SJCRH30 (cell line): Measurements from ENCODE around the gene ZNF213. TPM values are rescaled to one million over a fixed set of nuclear protein-coding genes. Genes with fewer than 3 reads are reported as not detected.
"Not testable (repeated sequence)": the region's sequence is repeated elsewhere in the genome, so short reads cannot be mapped to it uniquely, and the experiment has no call there.

Experiments
- DNase-seq, 2 experiments: peaks; one replicate each; pipeline ENCODE4 v3.0.0-alpha.2; 2015 to 2020
- H3K27ac ChIP-seq: fragments of 250-450 bp; sonication (Bioruptor Pico); 2 replicates; pipeline ENCODE4 v1.5.1; 2020; ENCODE audit warnings: mild to moderate bottlenecking, moderate library complexity
- H3K27me3 ChIP-seq: fragments of 250-450 bp; sonication (Bioruptor Pico); 2 replicates; pipeline ENCODE4 v1.5.1; 2020; ENCODE audit warnings: mild to moderate bottlenecking, moderate library complexity
- H3K36me3 ChIP-seq: fragments of 250-450 bp; sonication (Bioruptor Pico); 2 replicates; pipeline ENCODE4 v1.5.1; 2020; ENCODE audit warnings: mild to moderate bottlenecking, moderate library complexity
- H3K4me1 ChIP-seq: fragments of 250-450 bp; sonication (Bioruptor Pico); 2 replicates; pipeline ENCODE4 v1.5.1; 2020; ENCODE audit warnings: mild to moderate bottlenecking, moderate library complexity
- H3K4me3 ChIP-seq: fragments of 250-450 bp; sonication (Bioruptor Pico); 2 replicates; pipeline ENCODE4 v1.5.1; 2020; ENCODE audit warnings: mild to moderate bottlenecking, moderate library complexity
- H3K9me3 ChIP-seq: fragments of 250-450 bp; sonication (Bioruptor Pico); replicated peaks from 2 replicates; pipeline ENCODE4 v1.5.1; 2020; ENCODE audit warnings: mild to moderate bottlenecking, moderate library complexity
- total RNA-seq: library from RNA; depleted of rRNA; stranded (reverse); fragments of >200 nt; shearing (Covaris generic); gene quantifications from 2 replicates; pipeline ENCODE4 v1.2.3, GENCODE V29; 2014

ZNF213 gene
- total RNA-seq, 1 experiment from 2014 or later, result 2.5 TPM

DNA sequence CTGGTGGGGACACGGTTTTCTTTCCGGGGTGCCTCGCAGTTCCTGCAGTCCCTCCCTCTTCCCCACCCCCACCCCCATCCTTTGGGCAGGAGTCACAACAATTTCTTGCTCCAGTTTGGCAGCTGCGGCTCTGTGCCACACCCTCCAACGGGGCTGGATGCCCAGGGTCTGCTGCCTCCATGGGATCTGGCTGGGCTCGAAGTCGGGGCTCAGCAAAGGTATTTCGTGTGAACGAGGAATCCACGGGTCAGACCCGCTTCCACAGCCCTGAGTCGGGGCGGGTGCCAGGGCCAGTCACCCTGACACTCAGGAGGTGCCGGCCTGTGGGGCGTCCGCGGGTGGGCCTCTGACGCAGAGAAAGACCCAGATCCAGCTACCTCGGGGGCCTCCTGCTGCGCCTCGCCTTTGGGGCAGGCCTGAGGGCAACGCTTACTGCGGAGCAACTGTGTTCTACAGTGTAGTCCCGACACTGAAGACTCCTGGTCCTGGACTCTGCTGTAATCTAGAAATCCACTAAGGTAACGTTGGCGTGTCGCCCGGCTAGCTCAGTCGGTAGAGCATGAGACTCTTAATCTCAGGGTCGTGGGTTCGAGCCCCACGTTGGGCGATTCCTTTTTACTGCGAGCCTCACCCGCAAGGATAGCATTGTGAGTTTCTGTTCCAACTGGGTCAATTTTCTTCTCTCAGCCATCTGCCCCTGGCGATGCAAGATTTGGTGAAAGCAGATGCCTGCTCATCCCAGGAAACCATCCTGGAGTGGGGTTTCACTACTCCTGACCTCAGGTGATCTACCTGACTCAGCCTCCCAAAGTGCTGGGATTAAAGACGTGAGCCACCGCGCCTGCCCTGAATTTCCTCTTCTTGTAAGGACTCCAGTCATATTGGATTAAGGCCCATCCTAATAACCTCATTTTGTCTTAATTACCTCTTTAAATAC is 40.6 kb downstream of the ZNF213 start:
- Histone ChIP-seq H3K36me3 (no peaks in the 10 kb centered on the region), H3K4me3 (no peak overlapping the region), H3K27ac (no peak overlapping the region), H3K4me1 (peaks cover 6% of the 10 kb centered on the region), H3K9me3 (no peaks in the 10 kb centered on the region), H3K27me3 (no peaks in the 10 kb centered on the region)
- DNase-seq, result no peak

DNA sequence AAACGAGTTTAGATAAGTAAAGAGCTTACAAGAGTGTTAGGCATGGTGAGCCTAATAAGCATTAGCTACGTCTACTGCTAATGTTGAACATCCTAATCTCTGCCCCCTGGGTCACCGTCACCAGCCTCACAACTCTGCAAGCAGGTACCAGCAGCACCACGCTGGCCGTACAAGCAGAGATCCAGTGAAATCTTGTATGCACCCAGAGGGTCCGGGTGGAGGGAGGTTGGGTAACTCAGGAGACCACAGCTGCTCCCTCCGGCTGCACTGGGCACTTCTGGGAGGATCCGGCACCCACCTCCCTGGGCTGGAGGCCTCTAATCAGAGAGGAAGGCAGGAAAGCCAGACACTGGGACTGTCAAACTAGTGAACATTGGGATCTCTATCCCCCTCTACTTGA is 44.8 kb downstream of the ZNF213 start:
- H3K4me3 ChIP-seq, result no peak overlapping the region

DNA sequence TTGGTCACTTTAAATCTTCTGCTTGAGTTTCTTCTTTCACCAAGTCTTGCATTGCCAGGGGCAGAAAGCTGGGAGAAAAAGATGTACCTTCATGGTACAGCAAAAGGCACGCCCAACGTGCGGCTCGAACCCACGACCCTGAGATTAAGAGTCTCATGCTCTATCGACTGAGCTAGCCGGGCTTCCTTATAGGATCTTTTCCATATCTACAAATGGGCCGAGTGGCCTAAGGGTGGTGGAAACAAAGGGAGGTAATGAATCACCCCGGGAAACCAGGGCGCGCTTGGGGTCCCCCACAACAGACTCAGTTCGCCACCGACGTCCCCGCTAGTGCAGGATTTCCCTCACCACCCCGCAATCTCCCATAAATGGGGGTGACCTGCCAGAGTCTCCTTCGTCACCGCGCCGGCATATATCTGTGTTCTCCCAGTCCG is 45.6 kb downstream of the ZNF213 start:
- Histone ChIP-seq H3K27ac (no peak overlapping the region), H3K9me3 (no peaks in the 10 kb centered on the region), H3K4me3 (no peak overlapping the region), H3K27me3 (no peaks in the 10 kb centered on the region), H3K4me1 (no peaks in the 10 kb centered on the region), H3K36me3 (no peaks in the 10 kb centered on the region)
- DNase-seq, result no peak

More for the DNA sequence above, 44.8 kb downstream of the ZNF213 start:
- DNase-seq, result no peak
- H3K9me3 ChIP-seq, result no peaks in the 10 kb centered on the region
- H3K27me3 ChIP-seq, result no peaks in the 10 kb centered on the region
- H3K4me1 ChIP-seq, result no peaks in the 10 kb centered on the region
- no peak overlapping the region for H3K27ac ChIP-seq
- H3K36me3 ChIP-seq, result no peaks in the 10 kb centered on the region

DNA sequence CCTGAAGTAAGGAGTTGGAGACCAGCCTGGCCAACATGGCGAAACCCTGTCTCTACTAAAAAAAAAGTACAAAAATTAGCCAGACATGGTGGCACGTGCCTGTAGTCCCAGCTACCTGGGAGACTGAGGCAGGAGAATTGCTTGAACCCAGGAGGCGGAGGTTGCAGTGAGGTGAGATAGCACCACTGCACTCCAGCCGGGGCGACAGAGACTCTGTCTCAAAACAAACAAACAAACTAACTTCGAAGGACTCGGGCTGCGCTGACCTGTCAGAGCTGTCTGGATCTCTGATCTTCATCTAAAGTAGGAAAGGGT is 47.4 kb downstream of the ZNF213 start:
- not testable (repeated sequence) for H3K27ac ChIP-seq, H3K27me3 ChIP-seq, DNase-seq, H3K4me3 ChIP-seq, H3K9me3 ChIP-seq, H3K36me3 ChIP-seq, H3K4me1 ChIP-seq

DNA sequence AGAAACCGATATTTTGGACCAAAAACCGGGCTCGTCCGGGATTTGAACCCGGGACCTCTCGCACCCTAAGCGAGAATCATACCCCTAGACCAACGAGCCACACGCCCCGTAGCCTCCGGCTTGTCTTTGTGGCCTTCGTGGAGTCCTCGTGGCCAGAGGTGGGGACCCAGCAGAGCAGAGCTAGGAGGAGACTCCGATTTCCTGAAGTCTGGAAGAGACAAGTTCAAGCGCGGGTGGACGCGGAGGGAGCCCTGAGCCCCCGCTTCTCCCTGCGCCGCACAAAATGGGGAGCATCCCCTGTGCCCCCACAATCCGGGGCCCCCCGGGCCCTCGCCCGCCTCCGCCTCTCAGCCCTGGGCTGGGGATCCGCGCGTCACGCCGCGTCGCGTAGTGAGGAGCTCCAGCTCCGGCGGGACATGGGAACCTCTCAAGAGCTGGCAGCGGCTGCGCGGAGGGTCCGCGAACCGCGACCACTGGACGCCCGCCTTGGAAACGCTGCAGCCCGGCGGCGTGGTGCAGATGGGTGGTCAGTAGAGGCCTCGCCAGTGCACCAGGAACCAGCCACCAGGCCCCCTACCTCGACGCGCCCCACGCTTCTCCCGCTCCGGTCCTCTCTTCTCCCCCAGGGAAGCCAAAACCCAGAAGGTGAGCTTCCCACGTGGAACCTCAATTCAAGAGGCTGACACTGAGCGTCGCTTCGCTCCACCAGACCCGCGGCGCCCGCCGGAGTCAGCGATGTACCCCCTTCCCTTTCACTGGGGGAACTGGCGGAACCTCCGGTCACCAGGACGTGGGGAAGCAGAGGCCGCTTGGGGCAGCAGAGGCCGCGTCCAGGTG is 48.0 kb downstream of the ZNF213 start:
- H3K27ac ChIP-seq, result no peak overlapping the region
- DNase-seq, result peak in 1 of 2 experiments; percentile 50
- H3K36me3 ChIP-seq, result no peaks in the 10 kb centered on the region
- no peaks in the 10 kb centered on the region for H3K4me1 ChIP-seq
- no peaks in the 10 kb centered on the region for H3K9me3 ChIP-seq
- peak overlapping the region; percentile 56 for H3K4me3 ChIP-seq
- no peaks in the 10 kb centered on the region for H3K27me3 ChIP-seq

DNA sequence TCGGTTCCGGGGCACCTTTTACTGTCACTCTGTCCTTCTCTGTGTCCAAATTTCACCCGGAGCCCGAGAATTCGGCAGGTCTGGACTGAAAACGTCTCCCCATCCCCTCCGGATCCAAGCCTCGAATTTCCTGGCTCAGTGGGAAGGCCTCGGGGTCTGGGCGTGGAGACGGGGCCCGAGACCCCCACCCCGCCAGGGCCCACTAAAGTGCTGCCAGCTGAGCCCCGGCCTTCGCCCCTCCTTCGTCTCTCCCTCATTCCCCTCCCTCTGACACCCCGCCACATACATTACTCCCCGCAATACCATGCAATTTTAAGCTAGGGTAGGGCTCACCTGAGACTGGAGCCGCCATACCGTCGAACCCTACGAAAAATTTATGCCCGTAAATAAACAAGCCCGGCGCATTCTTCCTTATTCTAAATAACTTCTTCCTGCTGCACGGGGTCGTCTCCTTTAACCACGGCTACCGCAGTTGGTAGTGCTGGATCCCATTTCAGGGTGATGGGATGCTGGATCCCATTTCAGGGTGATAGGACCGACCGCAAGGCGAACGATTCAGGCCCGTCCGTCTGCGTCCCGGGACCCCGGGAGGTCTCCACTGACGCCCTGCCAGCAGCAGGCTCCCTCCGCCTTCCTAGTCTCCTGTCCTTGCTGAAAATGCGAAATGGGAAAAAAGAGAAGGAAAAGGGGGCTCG is 48.8 kb downstream of the ZNF213 start:
- DNase-seq, result no peak
- Histone ChIP-seq H3K36me3 (no peaks in the 10 kb centered on the region), H3K4me1 (no peaks in the 10 kb centered on the region), H3K9me3 (no peaks in the 10 kb centered on the region), H3K27me3 (no peaks in the 10 kb centered on the region), H3K27ac (no peak overlapping the region), H3K4me3 (peak overlapping the region; percentile 56)

DNA sequence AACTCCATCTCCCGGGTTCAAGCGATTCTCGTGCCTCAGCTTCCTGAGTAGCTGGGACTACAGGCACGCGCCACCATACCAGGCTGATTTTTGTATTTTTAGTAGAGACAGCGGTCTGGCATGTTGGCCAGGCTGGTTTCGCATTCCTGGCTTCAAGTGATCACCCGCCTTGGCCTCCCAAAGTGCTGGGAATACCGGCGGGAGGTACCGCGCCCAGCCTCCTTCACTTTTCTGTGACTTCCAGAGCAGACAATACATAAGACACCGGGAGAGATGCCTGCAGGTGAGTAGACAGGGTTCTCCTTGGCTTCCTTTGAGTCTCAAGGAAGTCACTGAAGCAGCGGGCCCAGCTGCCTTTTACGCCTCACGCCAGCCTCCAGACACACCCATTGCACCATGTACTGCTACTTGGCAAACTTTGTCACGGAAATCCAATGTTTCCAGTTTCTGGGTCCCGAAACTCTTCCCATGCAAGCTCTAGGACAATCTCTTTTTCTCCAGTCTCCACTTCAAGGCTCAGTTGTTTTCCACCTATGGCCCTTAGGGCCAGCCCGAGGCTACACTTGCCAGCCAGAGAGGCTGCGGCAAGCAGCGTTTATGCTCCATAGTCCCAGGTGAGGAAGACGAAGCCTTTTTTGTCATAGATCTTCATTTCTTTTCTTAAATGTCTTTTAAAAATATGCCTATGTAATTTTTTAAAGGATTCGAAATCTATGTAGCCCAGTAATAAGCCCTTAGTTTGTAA is 52.3 kb downstream of the ZNF213 start:
- Histone ChIP-seq H3K4me1 (no peaks in the 10 kb centered on the region), H3K36me3 (no peaks in the 10 kb centered on the region), H3K27me3 (no peaks in the 10 kb centered on the region), H3K27ac (no peak overlapping the region), H3K9me3 (no peaks in the 10 kb centered on the region), H3K4me3 (no peak overlapping the region)
- no peak for DNase-seq

DNA sequence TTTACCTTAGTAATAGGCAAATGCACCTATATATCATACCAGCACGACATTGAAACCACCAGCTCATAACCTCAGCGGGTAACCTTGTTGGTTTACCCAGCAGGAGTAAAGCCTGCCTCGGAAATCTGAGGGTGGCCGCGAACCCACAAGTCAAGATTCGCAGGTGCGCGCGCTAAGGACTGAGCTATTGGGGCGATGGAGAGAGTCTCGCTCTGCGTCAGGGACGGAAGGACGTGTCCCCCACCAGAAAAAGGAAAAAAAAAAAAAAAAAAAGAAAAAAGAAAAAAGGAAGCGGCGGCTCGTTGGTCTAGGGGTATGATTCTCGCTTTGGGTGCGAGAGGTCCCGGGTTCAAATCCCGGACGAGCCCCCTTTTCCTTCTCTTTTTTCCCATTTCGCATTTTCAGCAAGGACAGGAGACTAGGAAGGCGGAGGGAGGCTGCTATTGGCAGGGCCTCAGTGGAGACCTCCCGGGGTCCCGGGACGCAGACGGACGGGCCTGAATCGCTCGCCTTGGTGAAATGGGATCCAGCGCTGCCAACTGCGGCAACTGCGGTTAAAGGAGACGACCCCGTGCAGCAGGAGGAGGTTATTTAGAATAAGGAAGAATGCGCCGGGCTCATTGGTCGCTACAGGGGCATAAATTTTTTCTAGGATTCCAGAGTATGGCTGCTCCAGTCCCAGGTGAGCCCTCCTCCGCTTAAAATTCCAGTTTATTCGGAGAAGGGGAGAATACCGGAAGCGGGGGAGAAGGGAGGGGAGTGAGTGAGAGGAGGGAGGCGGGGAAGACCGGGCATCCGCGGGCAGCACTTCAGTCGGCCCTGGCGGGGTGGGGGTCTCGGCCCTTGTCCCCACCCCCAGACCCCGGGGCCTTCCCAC is 53.2 kb downstream of the ZNF213 start, which contains the start of gene OR1F1:
Gene OR1F1 (plus strand): TSS at position 407 of the 877 bp plus-strand sequence.
- Histone ChIP-seq H3K36me3 (no peaks in the 10 kb centered on the region), H3K4me1 (no peaks in the 10 kb centered on the region), H3K4me3 (peak within 1 kb of the TSS; percentile 77), H3K27me3 (no peaks in the 10 kb centered on the region), H3K27ac (peak within 1 kb of the TSS; percentile 2; the same call in 1 of the 2 replicates), H3K9me3 (no peaks in the 10 kb centered on the region)
- peak; percentile 74 to 79 for DNase-seq

DNA sequence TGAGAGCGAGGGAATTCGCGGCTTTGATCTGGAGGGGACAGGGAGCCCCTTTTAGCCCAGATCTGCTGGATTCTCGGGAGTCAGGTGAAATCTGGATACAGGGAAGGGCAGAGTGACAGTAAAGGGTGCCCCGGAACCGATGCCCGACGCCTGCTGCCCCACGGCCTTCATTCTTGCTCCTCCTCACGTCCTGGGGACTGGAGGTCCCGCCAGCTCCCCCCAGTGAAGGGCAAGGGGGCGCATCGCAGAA is 53.8 kb downstream of the ZNF213 start:
- no peak for DNase-seq
- no peaks in the 10 kb centered on the region for H3K4me1 ChIP-seq
- H3K36me3 ChIP-seq, result no peaks in the 10 kb centered on the region
- peak overlapping the region; percentile 2; the same call in 1 of the 2 replicates for H3K27ac ChIP-seq
- H3K4me3 ChIP-seq, result peak overlapping the region; percentile 77
- H3K27me3 ChIP-seq, result no peaks in the 10 kb centered on the region
- no peaks in the 10 kb centered on the region for H3K9me3 ChIP-seq

DNA sequence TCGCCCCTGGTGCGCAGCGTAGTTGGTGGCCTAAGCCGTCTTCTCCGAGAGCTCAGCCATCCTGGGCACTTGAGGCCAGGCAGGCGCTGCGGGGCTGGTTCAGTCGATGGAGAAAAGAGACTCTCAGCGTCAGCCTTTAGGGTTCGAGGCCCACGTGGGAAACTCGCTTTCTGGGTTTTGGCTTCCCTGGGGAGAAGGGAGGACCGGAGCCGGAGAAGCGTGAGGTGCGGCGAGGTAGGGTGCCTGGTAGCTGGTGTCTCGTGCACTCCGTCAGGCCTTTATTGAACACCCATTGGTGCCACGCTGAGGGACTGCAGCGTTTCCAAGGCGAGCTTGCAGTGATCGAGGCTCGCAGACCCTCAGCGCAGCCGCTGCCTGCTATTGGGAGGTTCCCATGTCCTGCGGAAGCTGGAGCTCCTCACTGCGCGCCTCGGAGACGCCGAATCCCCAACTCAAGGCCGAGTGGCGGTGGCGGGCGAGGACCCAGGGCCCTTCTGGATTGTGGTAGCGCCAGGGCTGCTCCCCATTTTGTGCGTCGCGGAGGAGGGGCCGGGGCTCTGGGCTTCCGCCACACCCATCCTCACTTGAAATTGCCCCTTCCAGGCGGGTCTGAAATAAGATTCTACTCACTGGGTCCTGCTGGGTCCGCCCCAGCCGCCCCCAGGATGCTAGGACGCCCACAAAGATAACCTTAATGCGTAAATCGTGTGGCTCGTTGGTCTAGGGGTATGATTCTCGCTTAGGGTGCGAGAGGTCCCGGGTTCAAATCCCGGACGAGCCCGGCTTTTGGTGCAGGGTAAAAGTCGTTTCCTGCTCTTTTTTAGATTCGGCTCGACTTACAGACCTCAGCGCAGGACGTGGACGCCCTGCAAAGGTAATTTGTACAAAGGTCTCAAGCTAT is 54.3 kb downstream of the ZNF213 start:
- DNase-seq, result peak; percentile 72 to 74
- Histone ChIP-seq H3K27me3 (no peaks in the 10 kb centered on the region), H3K9me3 (no peaks in the 10 kb centered on the region), H3K4me1 (no peaks in the 10 kb centered on the region), H3K4me3 (peak overlapping the region; percentile 77), H3K36me3 (no peaks in the 10 kb centered on the region), H3K27ac (peak overlapping the region; percentile 2; the same call in 1 of the 2 replicates)

DNA sequence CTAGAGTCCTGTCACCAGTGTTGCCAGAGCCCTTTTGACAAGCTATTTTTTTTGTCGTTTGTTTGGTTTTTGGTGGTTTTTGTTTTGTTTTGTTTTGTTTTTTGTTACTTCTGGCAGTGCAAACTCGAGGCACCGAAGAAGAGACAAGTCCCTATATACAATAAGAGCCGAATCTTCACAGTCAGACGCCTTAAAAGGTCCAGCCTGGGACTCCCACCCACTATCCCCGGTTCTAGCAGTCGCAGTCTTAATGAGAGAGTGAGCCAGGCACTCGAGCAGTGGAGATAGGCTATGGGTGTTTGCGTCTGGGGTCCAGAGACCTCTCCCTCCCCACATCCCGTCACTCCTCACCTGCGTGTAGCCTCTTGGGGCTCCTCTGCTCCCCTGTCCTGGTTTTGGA is 55.0 kb downstream of the ZNF213 start:
- Histone ChIP-seq H3K4me3 (peak overlapping the region; percentile 77), H3K27me3 (no peaks in the 10 kb centered on the region), H3K4me1 (no peaks in the 10 kb centered on the region), H3K36me3 (no peaks in the 10 kb centered on the region), H3K9me3 (no peaks in the 10 kb centered on the region), H3K27ac (no peak overlapping the region)
- no peak for DNase-seq

DNA sequence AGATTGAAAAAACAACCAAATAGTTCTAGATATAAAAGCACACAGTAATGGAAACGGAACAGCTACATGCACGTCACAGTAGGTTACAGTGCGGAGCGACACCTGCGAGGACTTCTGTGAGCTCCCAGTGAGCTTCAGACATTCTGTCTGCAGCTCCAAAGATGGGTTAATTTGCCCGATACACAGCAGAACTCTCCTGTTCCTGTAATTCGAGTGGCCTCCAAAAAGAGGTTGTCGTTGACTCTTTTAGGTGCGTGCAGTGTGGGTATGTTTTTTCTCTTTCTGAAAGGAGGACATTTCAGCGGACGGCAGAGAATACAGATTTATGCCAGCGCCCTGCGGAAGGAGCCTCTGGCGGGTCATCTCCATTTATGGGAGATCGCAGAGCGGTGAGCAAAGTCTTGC is 56.1 kb downstream of the ZNF213 start:
- no peak overlapping the region for H3K4me3 ChIP-seq
- no peak overlapping the region for H3K27ac ChIP-seq
- H3K36me3 ChIP-seq, result no peaks in the 10 kb centered on the region
- H3K27me3 ChIP-seq, result no peaks in the 10 kb centered on the region
- DNase-seq, result no peak
- H3K9me3 ChIP-seq, result no peaks in the 10 kb centered on the region
- no peaks in the 10 kb centered on the region for H3K4me1 ChIP-seq
